Coronary artery (tissue), 2 donors: Measurements from ENCODE around the gene RAD51C.

ENCODE experiments used
- DNase-seq: peaks from one replicate; pipeline ENCODE4 v3.0.0-alpha.2; 2017; ENCODE audit warnings: low spot score
- H3K27ac ChIP-seq, 2 donors: fragments of 200-600 bp; sonication (generic); one replicate each; pipeline ENCODE4 v1.5.1; 2016 to 2019
- H3K4me3 ChIP-seq: fragments of 200-600 bp; sonication (generic); 2 replicates; pipeline ENCODE4 v1.5.1; 2016; ENCODE audit warnings: mild to moderate bottlenecking, moderate library complexity
- TF ChIP-seq, protein P1 (sequence below): fragments of 200-600 bp; sonication (generic); IDR thresholded peaks from one replicate; pipeline ENCODE4 v1.5.1; 2019; ENCODE audit warnings: antibody characterized with exemption

The RAD51C gene

DNA sequence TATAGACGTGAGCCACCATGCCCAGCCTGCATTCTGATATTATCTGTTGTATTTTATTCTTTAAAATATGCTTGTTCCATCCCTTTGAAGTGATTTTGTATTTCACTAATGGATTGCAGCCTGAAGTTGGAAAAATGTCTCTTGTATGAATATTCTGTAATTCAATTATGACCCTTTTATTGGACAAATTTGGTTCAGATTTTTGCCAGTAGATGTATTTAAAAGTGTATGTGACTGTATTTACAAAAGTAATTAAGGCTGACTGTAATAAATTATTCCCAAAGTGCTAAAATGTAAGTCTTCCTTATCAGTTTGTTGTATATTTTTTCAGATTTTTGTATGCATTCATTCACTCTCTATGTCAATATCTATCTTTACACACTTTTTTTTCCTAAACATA lies 87.0 kb downstream of the RAD51C start:
- DNase-seq: no peak
- Histone ChIP-seq H3K27ac (no peak overlapping the region), H3K4me3 (no peak overlapping the region)
- TF ChIP-seq, protein P1, sequence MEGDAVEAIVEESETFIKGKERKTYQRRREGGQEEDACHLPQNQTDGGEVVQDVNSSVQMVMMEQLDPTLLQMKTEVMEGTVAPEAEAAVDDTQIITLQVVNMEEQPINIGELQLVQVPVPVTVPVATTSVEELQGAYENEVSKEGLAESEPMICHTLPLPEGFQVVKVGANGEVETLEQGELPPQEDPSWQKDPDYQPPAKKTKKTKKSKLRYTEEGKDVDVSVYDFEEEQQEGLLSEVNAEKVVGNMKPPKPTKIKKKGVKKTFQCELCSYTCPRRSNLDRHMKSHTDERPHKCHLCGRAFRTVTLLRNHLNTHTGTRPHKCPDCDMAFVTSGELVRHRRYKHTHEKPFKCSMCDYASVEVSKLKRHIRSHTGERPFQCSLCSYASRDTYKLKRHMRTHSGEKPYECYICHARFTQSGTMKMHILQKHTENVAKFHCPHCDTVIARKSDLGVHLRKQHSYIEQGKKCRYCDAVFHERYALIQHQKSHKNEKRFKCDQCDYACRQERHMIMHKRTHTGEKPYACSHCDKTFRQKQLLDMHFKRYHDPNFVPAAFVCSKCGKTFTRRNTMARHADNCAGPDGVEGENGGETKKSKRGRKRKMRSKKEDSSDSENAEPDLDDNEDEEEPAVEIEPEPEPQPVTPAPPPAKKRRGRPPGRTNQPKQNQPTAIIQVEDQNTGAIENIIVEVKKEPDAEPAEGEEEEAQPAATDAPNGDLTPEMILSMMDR: no peak

DNA sequence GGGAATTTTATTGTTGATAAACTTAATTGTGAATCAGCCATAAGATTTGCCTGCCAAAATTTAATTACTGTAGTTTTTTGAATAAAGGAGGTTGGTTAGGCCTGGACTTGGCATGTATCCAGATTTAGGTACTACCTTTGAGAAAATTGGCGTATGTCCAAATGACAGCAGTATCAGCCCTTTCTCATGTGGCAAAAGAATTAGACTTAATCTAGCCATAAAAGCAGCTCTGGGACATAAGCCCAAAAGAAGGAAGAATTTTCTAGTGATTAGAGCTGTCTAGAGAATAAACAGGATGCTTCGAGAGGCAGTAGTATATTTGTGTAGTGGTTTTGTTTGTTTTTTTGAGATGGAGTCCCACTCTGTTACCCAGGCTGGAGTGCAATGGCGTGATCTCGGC lies 91.0 kb downstream of the RAD51C start:
- no peak overlapping the region for H3K4me3 ChIP-seq
- no peak for DNase-seq
- TF ChIP-seq, protein P1: no peak
- no peak overlapping the region for H3K27ac ChIP-seq

DNA sequence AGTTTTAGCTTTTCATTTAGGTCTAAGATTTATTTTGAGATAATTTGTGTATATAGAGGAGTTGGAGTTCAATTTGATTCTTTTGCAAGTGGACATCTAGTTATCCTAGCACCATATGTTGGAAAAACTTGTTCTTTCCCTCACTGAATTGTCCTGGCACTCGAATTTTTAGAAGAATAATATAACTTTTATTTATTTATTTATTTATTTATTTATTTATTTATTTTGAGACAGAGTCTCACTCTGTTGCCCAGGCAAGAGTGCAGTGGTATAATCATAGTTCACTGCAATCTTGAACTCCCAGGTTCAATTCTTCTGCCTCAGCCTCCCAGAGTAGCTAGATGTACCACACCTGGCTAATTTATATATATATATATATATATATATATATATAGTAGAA lies 92.7 kb downstream of the RAD51C start:
- no peak overlapping the region for H3K4me3 ChIP-seq
- no peak overlapping the region for H3K27ac ChIP-seq
- TF ChIP-seq, protein P1: no peak
- DNase-seq: no peak
